AG10803 (cell line): Measurements from ENCODE around the gene STIM1.

Experiments
- DNase-seq: peaks from one replicate; pipeline ENCODE4 v3.0.0; 2010; ENCODE audit warnings: low read depth
- H3K4me3 ChIP-seq: 2 replicates; pipeline ENCODE4 v1.5.1; 2011; ENCODE audit warnings: mild to moderate bottlenecking, low read length, control low read depth
- CTCF ChIP-seq: conservative IDR thresholded peaks from 2 replicates; pipeline ENCODE4 v1.5.1; 2011; ENCODE audit warnings: mild to moderate bottlenecking, low read length, control low read depth, inconsistent platforms

STIM1 gene

GRCh38 chr11:3831378-3832239 lies 23.9 kb upstream of the STIM1 start:
- no peak for TF ChIP-seq CTCF

GRCh38 chr11:3832816-3833215 lies 22.6 kb upstream of the STIM1 start:
- H3K4me3 ChIP-seq: no peak overlapping the region
- no peak for DNase-seq
- no peak for TF ChIP-seq CTCF

More at GRCh38 chr11:3831378-3832239, 23.9 kb upstream of the STIM1 start:
- no peak overlapping the region for H3K4me3 ChIP-seq
- DNase-seq: no peak

GRCh38 chr11:3833449-3833848 lies 22.0 kb upstream of the STIM1 start:
- no peak overlapping the region for H3K4me3 ChIP-seq

GRCh38 chr11:3834349-3834663 lies 21.2 kb upstream of the STIM1 start:
- DNase-seq: no peak
- TF ChIP-seq CTCF: no peak
- no peak overlapping the region for H3K4me3 ChIP-seq

More at GRCh38 chr11:3833449-3833848, 22.0 kb upstream of the STIM1 start:
- no peak for TF ChIP-seq CTCF
- DNase-seq: no peak

GRCh38 chr11:3834664-3835461 lies 20.6 kb upstream of the STIM1 start:
- TF ChIP-seq CTCF: no peak
- DNase-seq: peak; percentile 18
- H3K4me3 ChIP-seq: no peak overlapping the region

GRCh38 chr11:3835751-3836150 lies 19.7 kb upstream of the STIM1 start:
- no peak overlapping the region for H3K4me3 ChIP-seq
- DNase-seq: no peak
- TF ChIP-seq CTCF: no peak
